Hepatocyte (in vitro differentiated cells): ENCODE results near the gene DDIAS.

ENCODE experiments used
- CTCF ChIP-seq: fragments of 200-600 bp; sonication (generic); IDR thresholded peaks from 2 replicates; pipeline ENCODE4 v1.5.1; 2016; ENCODE audit warnings: antibody characterized with exemption, mild to moderate bottlenecking; ENCODE audit not compliant: poor library complexity
- EZH2 ChIP-seq: fragments of 200-600 bp; sonication (generic); IDR thresholded peaks from 2 replicates; pipeline ENCODE4 v1.6.1; 2016; ENCODE audit warnings: antibody characterized with exemption, mild to moderate bottlenecking, borderline replicate concordance

GRCh38 chr11:82906931-82907330 is 5.4 kb downstream of the DDIAS start:
- TF ChIP-seq CTCF (no peak), EZH2 (no peak)
